ENCODE measurements around the gene ZNF530.
A peak's percentile ranks its signal among the peaks of the same experiment; 100 is the strongest.

The ZNF530 gene

DNA sequence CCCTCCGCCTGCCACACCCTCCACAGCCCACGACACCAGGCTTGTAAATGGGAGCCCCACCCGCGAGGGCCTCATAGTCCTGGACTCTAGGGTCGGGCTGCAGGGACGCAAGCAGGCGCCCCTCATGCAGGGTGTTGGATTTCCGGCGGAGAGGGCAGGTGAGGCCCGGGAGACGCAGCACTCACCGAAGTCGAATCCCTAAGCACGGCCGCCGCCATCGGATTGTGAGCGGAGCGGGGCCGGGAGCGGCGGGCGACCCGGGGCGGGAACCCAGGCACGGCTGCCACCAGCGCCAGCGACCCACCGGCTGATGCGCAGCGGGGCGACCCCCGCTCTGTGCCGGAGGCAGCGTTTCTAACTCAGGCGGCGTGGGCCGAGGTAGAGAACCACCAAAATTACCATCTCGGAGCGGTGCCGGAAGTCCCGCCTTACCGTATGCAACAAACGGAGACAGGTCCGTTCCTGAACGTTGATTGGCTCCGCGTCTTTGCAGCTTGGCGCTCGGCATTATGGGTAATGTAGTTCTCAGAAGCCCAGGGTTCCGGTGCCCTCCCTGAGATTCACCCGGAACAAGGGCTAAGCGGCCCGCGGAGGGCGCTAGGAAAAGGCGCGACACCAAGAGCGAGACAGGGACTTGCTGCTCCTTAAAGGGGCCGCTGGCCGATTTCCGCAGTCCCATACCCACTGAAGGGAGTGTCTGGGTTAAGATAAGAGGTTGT lies 21.0 kb upstream of the ZNF530 start, which contains the start of gene ZNF416:
Gene ZNF416, minus strand, starts transcription at position 425 of the 719 bp plus-strand sequence. Its CDS starts 207 bp downstream, at position 218.
- peaks cover 42% of the 10 kb centered on the region for H3K9me3 ChIP-seq (ENCODE audit: low read length)
- H3K27me3 ChIP-seq (ENCODE audit: insufficient read depth, low read length): no peaks in the 10 kb centered on the region
- peak within 1 kb of the TSS; percentile 81 for H2AFZ ChIP-seq (ENCODE audit: low read depth, low read length)
- H3K36me3 ChIP-seq (ENCODE audit: insufficient read depth, low read length): peaks cover 41% of the 10 kb centered on the region
- peaks cover 11% of the 10 kb centered on the region for H3K4me1 ChIP-seq (ENCODE audit: insufficient read depth, low read length)
- H3K4me3 ChIP-seq (ENCODE audit: low read length): peak within 1 kb of the TSS; percentile 85

GRCh38 chr19:57583104-57583520 lies 16.6 kb upstream of the ZNF530 start:
- H3K27me3 ChIP-seq (ENCODE audit: insufficient read depth, low read length): no peaks in the 10 kb centered on the region
- peaks cover 13% of the 10 kb centered on the region for H3K4me1 ChIP-seq (ENCODE audit: insufficient read depth, low read length)
- peak overlapping the region; percentile 59 for H2AFZ ChIP-seq (ENCODE audit: low read depth, low read length)
- H3K4me3 ChIP-seq (ENCODE audit: low read length): no peak overlapping the region
- H3K36me3 ChIP-seq (ENCODE audit: insufficient read depth, low read length): peaks cover 25% of the 10 kb centered on the region
- H3K9me3 ChIP-seq (ENCODE audit: low read length): peaks cover 28% of the 10 kb centered on the region

DNA sequence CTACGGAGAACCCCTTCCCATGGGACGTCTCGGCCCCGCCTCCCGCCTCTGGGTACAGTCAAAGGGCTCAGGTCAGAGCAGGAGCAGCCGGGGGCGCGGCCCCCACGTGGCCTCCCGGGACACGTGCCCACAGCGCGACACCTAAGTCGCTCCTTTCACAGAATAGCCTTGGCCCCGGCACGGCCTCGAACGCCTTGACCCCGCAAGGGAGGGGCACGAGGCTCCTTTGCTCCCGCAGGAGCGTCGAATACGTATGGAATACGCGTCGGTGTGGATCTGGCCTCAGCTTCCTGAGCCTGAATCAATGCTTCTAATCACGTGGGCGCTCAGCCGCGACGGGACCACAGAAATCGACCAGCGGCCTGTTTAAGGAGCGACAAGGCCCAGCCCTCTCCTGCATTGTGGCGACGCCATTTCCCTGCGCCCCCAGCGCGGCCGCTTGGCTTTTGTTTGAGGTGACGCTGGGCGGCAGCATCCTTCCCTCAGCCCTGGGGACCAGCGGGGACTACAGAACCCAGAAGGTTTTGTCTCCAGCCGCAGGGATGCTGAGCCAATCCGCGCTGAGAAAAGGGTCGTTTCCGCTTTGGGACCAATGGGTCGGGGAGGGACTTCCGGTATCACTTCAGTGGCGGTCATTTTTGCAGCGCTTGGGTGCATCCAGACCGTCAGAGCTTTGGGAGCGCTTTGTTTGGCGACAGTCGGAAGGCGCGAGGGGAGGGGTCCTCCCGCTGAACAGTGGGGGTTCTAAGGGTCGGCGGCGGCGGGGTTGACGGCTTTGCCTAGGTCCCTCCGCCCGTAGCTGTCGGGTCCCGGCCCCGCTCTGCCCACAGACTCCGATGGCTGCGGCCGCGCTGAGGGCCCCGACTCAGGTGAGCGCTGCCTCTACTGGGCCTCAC lies 15.9 kb upstream of the ZNF530 start, which contains the start of gene ZIK1:
Gene ZIK1, plus strand, starts transcription at position 625 of the 896 bp plus-strand sequence. Its CDS starts 212 bp downstream, at position 837.
- Histone ChIP-seq H3K27me3 (ENCODE audit: insufficient read depth, low read length) (no peaks in the 10 kb centered on the region), H3K36me3 (ENCODE audit: insufficient read depth, low read length) (peaks cover 32% of the 10 kb centered on the region), H2AFZ (ENCODE audit: low read depth, low read length) (peak within 1 kb of the TSS; percentile 59), H3K4me1 (ENCODE audit: insufficient read depth, low read length) (peaks cover 11% of the 10 kb centered on the region), H3K4me3 (ENCODE audit: low read length) (peak within 1 kb of the TSS; percentile 93), H3K9me3 (ENCODE audit: low read length) (peaks cover 35% of the 10 kb centered on the region)

DNA sequence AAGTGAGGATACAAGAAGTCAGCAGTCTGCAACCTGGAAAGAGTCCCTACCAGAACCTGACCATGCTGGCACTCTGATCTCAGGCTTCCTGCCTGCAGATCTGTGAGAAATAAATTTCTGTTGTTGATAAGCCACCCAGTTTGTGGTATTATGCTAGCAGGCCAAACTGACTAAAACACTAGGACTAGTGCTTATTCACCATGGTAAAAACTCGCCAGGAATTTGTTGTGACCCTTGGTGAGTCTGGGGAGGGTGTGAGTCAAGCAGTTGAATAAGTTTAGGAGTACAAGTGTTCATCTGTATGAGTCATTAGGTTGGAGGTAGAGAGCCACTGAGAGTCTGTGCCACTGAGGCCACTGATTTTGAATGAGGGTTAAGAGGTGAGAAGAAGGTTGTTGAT lies 12.2 kb upstream of the ZNF530 start:
- no peaks in the 10 kb centered on the region for H3K27me3 ChIP-seq (ENCODE audit: insufficient read depth, low read length)
- H3K4me1 ChIP-seq (ENCODE audit: insufficient read depth, low read length): peaks cover 11% of the 10 kb centered on the region
- H3K36me3 ChIP-seq (ENCODE audit: insufficient read depth, low read length): peaks cover 68% of the 10 kb centered on the region
- H3K9me3 ChIP-seq (ENCODE audit: low read length): peaks cover 71% of the 10 kb centered on the region
- H3K4me3 ChIP-seq (ENCODE audit: low read length): no peak overlapping the region
- no peak overlapping the region for H2AFZ ChIP-seq (ENCODE audit: low read depth, low read length)

GRCh38 chr19:57599377-57599760 lies 316 bp upstream of the ZNF530 start:
- no peaks in the 10 kb centered on the region for H3K27me3 ChIP-seq (ENCODE audit: insufficient read depth, low read length)
- H3K36me3 ChIP-seq (ENCODE audit: insufficient read depth, low read length): peaks cover 9% of the 10 kb centered on the region
- H3K9me3 ChIP-seq (ENCODE audit: low read length): peaks cover 3% of the 10 kb centered on the region
- peaks cover 16% of the 10 kb centered on the region for H3K4me1 ChIP-seq (ENCODE audit: insufficient read depth, low read length)
- peak overlapping the region; percentile 86 for H2AFZ ChIP-seq (ENCODE audit: low read depth, low read length)
- H3K4me3 ChIP-seq (ENCODE audit: low read length): peak overlapping the region; percentile 81

GRCh38 chr19:57606931-57607330 lies 7.2 kb downstream of the ZNF530 start:
- H3K9me3 ChIP-seq (ENCODE audit: low read length): peaks cover 12% of the 10 kb centered on the region
- H3K36me3 ChIP-seq (ENCODE audit: insufficient read depth, low read length): peaks cover 47% of the 10 kb centered on the region
- H3K4me3 ChIP-seq (ENCODE audit: low read length): no peak overlapping the region
- H2AFZ ChIP-seq (ENCODE audit: low read depth, low read length): no peak overlapping the region
- no peaks in the 10 kb centered on the region for H3K4me1 ChIP-seq (ENCODE audit: insufficient read depth, low read length)
- H3K27me3 ChIP-seq (ENCODE audit: insufficient read depth, low read length): no peaks in the 10 kb centered on the region

- Histone ChIP-seq H3K36me3 (ENCODE audit: insufficient read depth, low read length) (peaks cover 32% of the 10 kb centered on the region), H3K9me3 (ENCODE audit: low read length) (peaks cover 20% of the 10 kb centered on the region), H3K27me3 (ENCODE audit: insufficient read depth, low read length) (no peaks in the 10 kb centered on the region), H3K4me3 (ENCODE audit: low read length) (no peak overlapping the region), H2AFZ (ENCODE audit: low read depth, low read length) (no peak overlapping the region), H3K4me1 (ENCODE audit: insufficient read depth, low read length) (peaks cover 5% of the 10 kb centered on the region)
These were observed 11.4 kb downstream of the ZNF530 start for GRCh38 chr19:57611113-57611512.

GRCh38 chr19:57613941-57614743 lies 14.5 kb downstream of the ZNF530 start, which contains the start of gene ZNF134:
ZNF134 (plus strand) TSS chr19:57614242; CDS start chr19:57619469, 5,227 bp downstream.
- Histone ChIP-seq H3K4me1 (ENCODE audit: insufficient read depth, low read length) (peaks cover 5% of the 10 kb centered on the region), H3K4me3 (ENCODE audit: low read length) (peak within 1 kb of the TSS; percentile 97), H3K27me3 (ENCODE audit: insufficient read depth, low read length) (no peaks in the 10 kb centered on the region), H3K36me3 (ENCODE audit: insufficient read depth, low read length) (peaks cover 39% of the 10 kb centered on the region), H2AFZ (ENCODE audit: low read depth, low read length) (peak within 1 kb of the TSS; percentile 22), H3K9me3 (ENCODE audit: low read length) (peaks cover 44% of the 10 kb centered on the region)

GRCh38 chr19:57615346-57615745 lies 15.7 kb downstream of the ZNF530 start:
- H3K36me3 ChIP-seq (ENCODE audit: insufficient read depth, low read length): peaks cover 51% of the 10 kb centered on the region
- H2AFZ ChIP-seq (ENCODE audit: low read depth, low read length): no peak overlapping the region
- H3K27me3 ChIP-seq (ENCODE audit: insufficient read depth, low read length): no peaks in the 10 kb centered on the region
- H3K9me3 ChIP-seq (ENCODE audit: low read length): peaks cover 54% of the 10 kb centered on the region
- peaks cover 5% of the 10 kb centered on the region for H3K4me1 ChIP-seq (ENCODE audit: insufficient read depth, low read length)
- peak overlapping the region; percentile 97 for H3K4me3 ChIP-seq (ENCODE audit: low read length)

DNA sequence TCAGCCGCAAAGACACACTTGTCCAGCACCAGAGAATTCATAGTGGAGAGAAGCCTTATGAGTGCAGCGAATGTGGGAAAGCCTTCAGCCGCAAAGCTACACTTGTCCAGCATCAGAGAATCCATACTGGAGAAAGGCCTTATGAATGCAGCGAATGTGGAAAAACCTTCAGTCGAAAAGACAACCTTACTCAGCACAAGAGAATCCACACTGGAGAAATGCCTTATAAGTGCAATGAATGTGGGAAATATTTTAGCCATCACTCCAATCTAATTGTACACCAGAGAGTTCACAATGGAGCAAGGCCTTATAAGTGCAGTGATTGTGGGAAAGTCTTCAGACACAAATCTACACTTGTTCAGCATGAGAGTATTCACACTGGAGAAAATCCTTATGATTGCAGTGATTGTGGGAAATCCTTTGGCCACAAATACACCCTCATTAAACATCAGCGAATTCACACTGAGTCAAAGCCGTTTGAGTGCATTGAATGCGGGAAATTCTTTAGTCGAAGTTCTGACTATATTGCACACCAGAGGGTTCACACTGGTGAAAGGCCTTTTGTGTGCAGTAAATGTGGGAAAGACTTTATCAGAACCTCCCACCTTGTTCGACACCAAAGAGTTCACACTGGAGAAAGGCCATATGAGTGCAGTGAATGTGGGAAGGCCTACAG lies 21.1 kb downstream of the ZNF530 start:
- Histone ChIP-seq H3K4me1 (ENCODE audit: insufficient read depth, low read length) (no peaks in the 10 kb centered on the region), H3K36me3 (ENCODE audit: insufficient read depth, low read length) (peaks cover 97% of the 10 kb centered on the region), H3K9me3 (ENCODE audit: low read length) (peaks cover 89% of the 10 kb centered on the region), H2AFZ (ENCODE audit: low read depth, low read length) (no peak overlapping the region), H3K4me3 (ENCODE audit: low read length) (no peak overlapping the region), H3K27me3 (ENCODE audit: insufficient read depth, low read length) (no peaks in the 10 kb centered on the region)

GRCh38 chr19:57623091-57623490 lies 23.4 kb downstream of the ZNF530 start:
- Histone ChIP-seq H3K4me3 (ENCODE audit: low read length) (no peak overlapping the region), H2AFZ (ENCODE audit: low read depth, low read length) (no peak overlapping the region), H3K4me1 (ENCODE audit: insufficient read depth, low read length) (no peaks in the 10 kb centered on the region), H3K9me3 (ENCODE audit: low read length) (peaks cover 71% of the 10 kb centered on the region), H3K27me3 (ENCODE audit: insufficient read depth, low read length) (no peaks in the 10 kb centered on the region), H3K36me3 (ENCODE audit: insufficient read depth, low read length) (peaks cover 74% of the 10 kb centered on the region)

Data from neuron (in vitro differentiated cells).